Activated naive CD8-positive, alpha-beta T cell treated with anti-CD3 and anti-CD28 coated beads, Interleukin-2, amount 50 U/mL, for 24 hours (primary cell): ENCODE data around the gene FAM234B.

Experiments
- ATAC-seq: fragments of 150-1000 bp; cut with Tn5 transposase; one replicate; pipeline ENCODE4 v1.10.0; 2021
- DNase-seq: peaks from one replicate; pipeline ENCODE4 v3.0.0; 2021
- H3K27ac Mint-ChIP-seq: one replicate; pipeline ENCODE4 v1.8.0; 2021; ENCODE audit warnings: mild to moderate bottlenecking, mixed read lengths
- H3K27me3 Mint-ChIP-seq: one replicate; pipeline ENCODE4 v1.8.0; 2021; ENCODE audit warnings: mixed read lengths
- H3K36me3 Mint-ChIP-seq: one replicate; pipeline ENCODE4 v1.8.0; 2021; ENCODE audit warnings: low read depth, mixed read lengths
- H3K4me1 Mint-ChIP-seq: one replicate; pipeline ENCODE4 v1.8.0; 2021; ENCODE audit warnings: mixed read lengths
- H3K4me3 Mint-ChIP-seq: one replicate; pipeline ENCODE4 v1.8.0; 2021; ENCODE audit warnings: mild to moderate bottlenecking, moderate library complexity, mixed read lengths
- H3K9me3 Mint-ChIP-seq: one replicate; pipeline ENCODE4 v1.8.0; 2021; ENCODE audit warnings: mixed read lengths

FAM234B gene

GRCh38 chr12:13119826-13120225, 75.6 kb downstream of the FAM234B start:
- Mint-ChIP-seq H3K27ac (no peak overlapping the region), H3K9me3 (no peaks in the 10 kb centered on the region), H3K4me3 (no peak overlapping the region), H3K4me1 (no peaks in the 10 kb centered on the region), H3K27me3 (no peaks in the 10 kb centered on the region), H3K36me3 (no peaks in the 10 kb centered on the region)
- no peak for ATAC-seq
- DNase-seq, result no peak

- Mint-ChIP-seq H3K27ac (no peak overlapping the region), H3K27me3 (no peaks in the 10 kb centered on the region), H3K4me1 (no peaks in the 10 kb centered on the region), H3K36me3 (no peaks in the 10 kb centered on the region), H3K4me3 (no peak overlapping the region), H3K9me3 (no peaks in the 10 kb centered on the region)
- ATAC-seq (no peak), DNase-seq (no peak)
Measured at GRCh38 chr12:13120413-13120812, 76.2 kb downstream of the FAM234B start.

GRCh38 chr12:13121568-13121967, 77.4 kb downstream of the FAM234B start:
- Mint-ChIP-seq H3K4me1 (no peaks in the 10 kb centered on the region), H3K36me3 (no peaks in the 10 kb centered on the region), H3K27me3 (no peaks in the 10 kb centered on the region), H3K27ac (no peak overlapping the region), H3K9me3 (no peaks in the 10 kb centered on the region), H3K4me3 (no peak overlapping the region)
- DNase-seq (no peak), ATAC-seq (no peak)

GRCh38 chr12:13124656-13125505, 80.7 kb downstream of the FAM234B start:
- no peaks in the 10 kb centered on the region for H3K36me3 Mint-ChIP-seq
- no peaks in the 10 kb centered on the region for H3K27me3 Mint-ChIP-seq
- no peak for ATAC-seq
- peaks cover 5% of the 10 kb centered on the region for H3K4me1 Mint-ChIP-seq
- H3K4me3 Mint-ChIP-seq, result no peak overlapping the region
- H3K9me3 Mint-ChIP-seq, result no peaks in the 10 kb centered on the region
- no peak overlapping the region for H3K27ac Mint-ChIP-seq
- no peak for DNase-seq

GRCh38 chr12:13125996-13126395, 81.8 kb downstream of the FAM234B start:
- Mint-ChIP-seq H3K4me1 (peaks cover 5% of the 10 kb centered on the region), H3K36me3 (no peaks in the 10 kb centered on the region), H3K27ac (no peak overlapping the region), H3K4me3 (no peak overlapping the region), H3K9me3 (no peaks in the 10 kb centered on the region), H3K27me3 (no peaks in the 10 kb centered on the region)
- ATAC-seq (no peak), DNase-seq (no peak)

GRCh38 chr12:13126494-13126893, 82.3 kb downstream of the FAM234B start:
- no peak overlapping the region for H3K27ac Mint-ChIP-seq
- H3K36me3 Mint-ChIP-seq, result no peaks in the 10 kb centered on the region
- no peak for DNase-seq
- no peak for ATAC-seq
- peaks cover 5% of the 10 kb centered on the region for H3K4me1 Mint-ChIP-seq
- H3K9me3 Mint-ChIP-seq, result no peaks in the 10 kb centered on the region
- H3K27me3 Mint-ChIP-seq, result no peaks in the 10 kb centered on the region
- no peak overlapping the region for H3K4me3 Mint-ChIP-seq

GRCh38 chr12:13127444-13127843, 83.3 kb downstream of the FAM234B start:
- Mint-ChIP-seq H3K4me1 (peaks cover 5% of the 10 kb centered on the region), H3K4me3 (no peak overlapping the region), H3K9me3 (no peaks in the 10 kb centered on the region), H3K36me3 (no peaks in the 10 kb centered on the region), H3K27me3 (no peaks in the 10 kb centered on the region), H3K27ac (no peak overlapping the region)
- ATAC-seq (no peak), DNase-seq (no peak)

GRCh38 chr12:13128291-13128965, 84.2 kb downstream of the FAM234B start:
- no peak overlapping the region for H3K4me3 Mint-ChIP-seq
- DNase-seq (no peak), ATAC-seq (no peak)
- no peak overlapping the region for H3K27ac Mint-ChIP-seq
- no peaks in the 10 kb centered on the region for H3K27me3 Mint-ChIP-seq
- H3K4me1 Mint-ChIP-seq, result peaks cover 5% of the 10 kb centered on the region
- no peaks in the 10 kb centered on the region for H3K9me3 Mint-ChIP-seq
- H3K36me3 Mint-ChIP-seq, result no peaks in the 10 kb centered on the region

GRCh38 chr12:13130981-13131380, 86.8 kb downstream of the FAM234B start:
- Mint-ChIP-seq H3K4me3 (no peak overlapping the region), H3K4me1 (peaks cover 5% of the 10 kb centered on the region), H3K27ac (no peak overlapping the region), H3K9me3 (no peaks in the 10 kb centered on the region), H3K36me3 (no peaks in the 10 kb centered on the region), H3K27me3 (no peaks in the 10 kb centered on the region)
- DNase-seq, result no peak
- ATAC-seq, result no peak
